Neural cell (in vitro differentiated cells): ENCODE measurements around the gene TNS2. TPM values are rescaled to one million over a fixed set of nuclear protein-coding genes. Genes with fewer than 3 reads are reported as not detected.

Experiments used
- H2AFZ ChIP-seq: fragments of 200-600, 300-800 bp; sonication (generic), shearing (Covaris generic); 2 replicates; pipeline ENCODE4 v1.6.0; 2014; ENCODE audit warnings: low read depth, mild to moderate bottlenecking, antibody characterized with exemption, low read length, moderate library complexity
- H3F3A ChIP-seq: fragments of 200-600 bp; shearing (Covaris generic); 2 replicates; pipeline ENCODE4 v1.6.1; 2016; ENCODE audit warnings: mild to moderate bottlenecking, moderate library complexity, mixed read lengths, antibody characterized with exemption, low read length; ENCODE audit not compliant: insufficient read depth, poor library complexity, severe bottlenecking
- H3K27ac ChIP-seq: fragments of 200-600, 300-800 bp; sonication (generic), shearing (Covaris generic); 2 replicates; pipeline ENCODE4 v1.5.1; 2014; ENCODE audit warnings: mild to moderate bottlenecking, low read length, moderate library complexity
- H3K27me3 ChIP-seq: fragments of 300-800, 200-600 bp; sonication (generic), shearing (Covaris generic); 2 replicates; pipeline ENCODE4 v1.6.0; 2014; ENCODE audit warnings: mild to moderate bottlenecking, low read depth, low read length, moderate library complexity; ENCODE audit not compliant: insufficient read depth
- H3K36me3 ChIP-seq: fragments of 300-800, 200-600 bp; sonication (generic), shearing (Covaris generic); 2 replicates; pipeline ENCODE4 v1.5.1; 2014; ENCODE audit warnings: mild to moderate bottlenecking, antibody characterized with exemption, low read length, moderate library complexity; ENCODE audit not compliant: insufficient read depth
- H3K4me2 ChIP-seq: fragments of 300-800, 200-600 bp; sonication (generic), shearing (Covaris generic); 2 replicates; pipeline ENCODE4 v1.6.0; 2014; ENCODE audit warnings: mild to moderate bottlenecking, low read length
- H3K4me3 ChIP-seq: fragments of 300-800, 200-600 bp; sonication (generic), shearing (Covaris generic); 2 replicates; pipeline ENCODE4 v1.5.1; 2014; ENCODE audit warnings: mild to moderate bottlenecking, low read length, moderate library complexity
- H3K79me2 ChIP-seq: fragments of 200-600 bp; shearing (Covaris generic); replicated peaks from 2 replicates; pipeline ENCODE4 v1.6.0; 2014; ENCODE audit warnings: mild to moderate bottlenecking, low read length, moderate library complexity; ENCODE audit not compliant: insufficient read depth
- H3K9ac ChIP-seq: fragments of 300-800, 200-600 bp; sonication (generic), shearing (Covaris generic); 2 replicates; pipeline ENCODE4 v1.6.1; 2016; ENCODE audit warnings: mild to moderate bottlenecking, low read length, mixed read lengths
- H3K9me2 ChIP-seq: fragments of 200-600 bp; shearing (Covaris generic); 2 replicates; pipeline ENCODE4 v1.6.1; 2016; ENCODE audit warnings: mild to moderate bottlenecking, low read length, mixed read lengths; ENCODE audit not compliant: insufficient read depth
- H3K9me3 ChIP-seq: fragments of 200-600, 300-800 bp; sonication (generic), shearing (Covaris generic); 2 replicates; pipeline ENCODE4 v1.6.1; 2016; ENCODE audit warnings: mild to moderate bottlenecking, mixed run types, low read length, moderate library complexity, mixed read lengths
- H4K20me1 ChIP-seq: fragments of 200-600 bp; shearing (Covaris generic); 2 replicates; pipeline ENCODE4 v1.6.1; 2016; ENCODE audit warnings: mild to moderate bottlenecking, mixed run types; ENCODE audit not compliant: insufficient read depth
- EP300 ChIP-seq: fragments of 450-650 bp; conservative IDR thresholded peaks from 2 replicates; pipeline ENCODE4 v1.6.1; 2014; ENCODE audit warnings: antibody characterized with exemption, mild to moderate bottlenecking, moderate library complexity; ENCODE audit not compliant: poor library complexity, severe bottlenecking
- EZH2 ChIP-seq: fragments of 200-600, 300-800 bp; shearing (Covaris generic), sonication (generic); IDR thresholded peaks from 2 replicates; pipeline ENCODE4 v1.6.1; 2014; ENCODE audit warnings: antibody characterized with exemption, low read length, borderline replicate concordance, mild to moderate bottlenecking; ENCODE audit not compliant: insufficient read depth, poor library complexity, severe bottlenecking
- MXI1 ChIP-seq: fragments of 450-650 bp; conservative IDR thresholded peaks from 2 replicates; pipeline ENCODE4 v1.6.1; 2014; ENCODE audit warnings: antibody characterized with exemption, mild to moderate bottlenecking; ENCODE audit not compliant: poor library complexity, severe bottlenecking
- POLR2AphosphoS5 ChIP-seq: IDR thresholded peaks from 2 replicates; pipeline ENCODE4 v1.6.1; 2012
- RAD21 ChIP-seq: fragments of 450-650 bp; conservative IDR thresholded peaks from 2 replicates; pipeline ENCODE4 v1.6.1; 2014; ENCODE audit warnings: antibody characterized with exemption, mild to moderate bottlenecking, moderate library complexity
- SMC3 ChIP-seq: fragments of 450-650 bp; conservative IDR thresholded peaks from 2 replicates; pipeline ENCODE4 v1.6.1; 2014; ENCODE audit warnings: antibody characterized with exemption, mild to moderate bottlenecking, moderate library complexity; ENCODE audit not compliant: poor library complexity
- TAF1 ChIP-seq: IDR thresholded peaks from 2 replicates; pipeline ENCODE4 v1.6.1; 2012; ENCODE audit warnings: low read depth
- polyA plus RNA-seq: library from polyadenylated mRNA; depleted of rRNA; stranded (reverse); fragments of >200 nt; gene quantifications from 2 replicates; pipeline ENCODE4 v1.2.3, GENCODE V29; 2014
- TF ChIP-seq, protein P1 (sequence below): IDR thresholded peaks from 2 replicates; pipeline ENCODE4 v1.6.1; 2012; ENCODE audit warnings: borderline replicate concordance
- TF ChIP-seq, protein P2 (sequence below): fragments of 450-650 bp; IDR thresholded peaks from 2 replicates; pipeline ENCODE4 v1.5.1; 2014; ENCODE audit warnings: antibody characterized with exemption, mild to moderate bottlenecking, moderate library complexity; ENCODE audit not compliant: poor library complexity, severe bottlenecking

TNS2 gene
- polyA plus RNA-seq, 1 donor from 2014 or later, result 4.2 TPM

DNA sequence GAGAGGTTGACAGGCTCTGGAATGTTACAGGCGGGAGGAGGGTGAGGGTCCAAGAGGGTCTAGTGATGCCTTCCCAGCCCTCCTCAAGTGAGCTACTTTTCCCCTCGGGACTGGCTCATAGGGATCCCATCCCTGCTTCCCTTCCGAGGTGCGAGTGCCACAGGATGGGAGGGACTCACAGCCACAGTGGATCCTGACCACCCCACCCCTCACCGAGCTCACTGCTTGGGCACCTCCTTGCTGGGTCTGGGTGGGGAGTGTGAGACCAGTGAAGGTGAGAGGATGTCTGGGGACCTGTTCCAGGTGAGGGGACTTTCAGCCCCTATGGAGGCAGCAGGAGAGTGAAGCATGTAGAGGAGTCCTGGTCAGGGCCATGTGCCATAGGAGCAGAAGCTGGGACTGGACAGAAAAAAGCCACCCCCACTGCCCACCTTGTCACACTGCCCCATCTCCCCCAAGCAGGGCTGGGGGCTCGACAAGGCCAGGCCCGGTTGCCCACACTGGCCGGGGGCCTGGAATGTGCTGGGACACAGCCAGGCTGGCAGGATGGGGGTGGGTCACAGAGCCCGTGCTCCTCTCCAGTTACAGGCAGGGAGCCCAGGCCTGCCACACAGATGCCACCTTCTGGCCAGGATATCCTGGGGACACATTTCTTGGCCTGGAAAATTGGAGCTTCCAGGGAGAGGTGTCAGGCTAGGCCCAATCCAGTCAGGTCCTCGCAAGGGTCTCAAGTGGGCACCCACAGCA, 1.7 kb upstream of the TNS2 start:
- no peaks in the 10 kb centered on the region for H3K9me2 ChIP-seq
- H3K9ac ChIP-seq, result peak overlapping the region; percentile 62
- no peaks in the 10 kb centered on the region for H3K9me3 ChIP-seq
- H2AFZ ChIP-seq, result no peak overlapping the region
- no peak overlapping the region for H3K4me2 ChIP-seq
- H3K4me3 ChIP-seq, result peak overlapping the region; percentile 60
- H3K79me2 ChIP-seq, result no peaks in the 10 kb centered on the region
- no peaks in the 10 kb centered on the region for H3F3A ChIP-seq
- TF ChIP-seq MXI1 (no peak), RAD21 (no peak), POLR2AphosphoS5 (no peak), EZH2 (no peak), EP300 (no peak), TAF1 (no peak), SMC3 (no peak)
- TF ChIP-seq, protein P1, sequence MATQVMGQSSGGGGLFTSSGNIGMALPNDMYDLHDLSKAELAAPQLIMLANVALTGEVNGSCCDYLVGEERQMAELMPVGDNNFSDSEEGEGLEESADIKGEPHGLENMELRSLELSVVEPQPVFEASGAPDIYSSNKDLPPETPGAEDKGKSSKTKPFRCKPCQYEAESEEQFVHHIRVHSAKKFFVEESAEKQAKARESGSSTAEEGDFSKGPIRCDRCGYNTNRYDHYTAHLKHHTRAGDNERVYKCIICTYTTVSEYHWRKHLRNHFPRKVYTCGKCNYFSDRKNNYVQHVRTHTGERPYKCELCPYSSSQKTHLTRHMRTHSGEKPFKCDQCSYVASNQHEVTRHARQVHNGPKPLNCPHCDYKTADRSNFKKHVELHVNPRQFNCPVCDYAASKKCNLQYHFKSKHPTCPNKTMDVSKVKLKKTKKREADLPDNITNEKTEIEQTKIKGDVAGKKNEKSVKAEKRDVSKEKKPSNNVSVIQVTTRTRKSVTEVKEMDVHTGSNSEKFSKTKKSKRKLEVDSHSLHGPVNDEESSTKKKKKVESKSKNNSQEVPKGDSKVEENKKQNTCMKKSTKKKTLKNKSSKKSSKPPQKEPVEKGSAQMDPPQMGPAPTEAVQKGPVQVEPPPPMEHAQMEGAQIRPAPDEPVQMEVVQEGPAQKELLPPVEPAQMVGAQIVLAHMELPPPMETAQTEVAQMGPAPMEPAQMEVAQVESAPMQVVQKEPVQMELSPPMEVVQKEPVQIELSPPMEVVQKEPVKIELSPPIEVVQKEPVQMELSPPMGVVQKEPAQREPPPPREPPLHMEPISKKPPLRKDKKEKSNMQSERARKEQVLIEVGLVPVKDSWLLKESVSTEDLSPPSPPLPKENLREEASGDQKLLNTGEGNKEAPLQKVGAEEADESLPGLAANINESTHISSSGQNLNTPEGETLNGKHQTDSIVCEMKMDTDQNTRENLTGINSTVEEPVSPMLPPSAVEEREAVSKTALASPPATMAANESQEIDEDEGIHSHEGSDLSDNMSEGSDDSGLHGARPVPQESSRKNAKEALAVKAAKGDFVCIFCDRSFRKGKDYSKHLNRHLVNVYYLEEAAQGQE, result no peak
- TF ChIP-seq, protein P2, sequence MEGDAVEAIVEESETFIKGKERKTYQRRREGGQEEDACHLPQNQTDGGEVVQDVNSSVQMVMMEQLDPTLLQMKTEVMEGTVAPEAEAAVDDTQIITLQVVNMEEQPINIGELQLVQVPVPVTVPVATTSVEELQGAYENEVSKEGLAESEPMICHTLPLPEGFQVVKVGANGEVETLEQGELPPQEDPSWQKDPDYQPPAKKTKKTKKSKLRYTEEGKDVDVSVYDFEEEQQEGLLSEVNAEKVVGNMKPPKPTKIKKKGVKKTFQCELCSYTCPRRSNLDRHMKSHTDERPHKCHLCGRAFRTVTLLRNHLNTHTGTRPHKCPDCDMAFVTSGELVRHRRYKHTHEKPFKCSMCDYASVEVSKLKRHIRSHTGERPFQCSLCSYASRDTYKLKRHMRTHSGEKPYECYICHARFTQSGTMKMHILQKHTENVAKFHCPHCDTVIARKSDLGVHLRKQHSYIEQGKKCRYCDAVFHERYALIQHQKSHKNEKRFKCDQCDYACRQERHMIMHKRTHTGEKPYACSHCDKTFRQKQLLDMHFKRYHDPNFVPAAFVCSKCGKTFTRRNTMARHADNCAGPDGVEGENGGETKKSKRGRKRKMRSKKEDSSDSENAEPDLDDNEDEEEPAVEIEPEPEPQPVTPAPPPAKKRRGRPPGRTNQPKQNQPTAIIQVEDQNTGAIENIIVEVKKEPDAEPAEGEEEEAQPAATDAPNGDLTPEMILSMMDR, result no peak
- H3K27me3 ChIP-seq, result no peaks in the 10 kb centered on the region
- H3K36me3 ChIP-seq, result no peaks in the 10 kb centered on the region
- H3K27ac ChIP-seq, result no peak overlapping the region
- no peaks in the 10 kb centered on the region for H4K20me1 ChIP-seq

DNA sequence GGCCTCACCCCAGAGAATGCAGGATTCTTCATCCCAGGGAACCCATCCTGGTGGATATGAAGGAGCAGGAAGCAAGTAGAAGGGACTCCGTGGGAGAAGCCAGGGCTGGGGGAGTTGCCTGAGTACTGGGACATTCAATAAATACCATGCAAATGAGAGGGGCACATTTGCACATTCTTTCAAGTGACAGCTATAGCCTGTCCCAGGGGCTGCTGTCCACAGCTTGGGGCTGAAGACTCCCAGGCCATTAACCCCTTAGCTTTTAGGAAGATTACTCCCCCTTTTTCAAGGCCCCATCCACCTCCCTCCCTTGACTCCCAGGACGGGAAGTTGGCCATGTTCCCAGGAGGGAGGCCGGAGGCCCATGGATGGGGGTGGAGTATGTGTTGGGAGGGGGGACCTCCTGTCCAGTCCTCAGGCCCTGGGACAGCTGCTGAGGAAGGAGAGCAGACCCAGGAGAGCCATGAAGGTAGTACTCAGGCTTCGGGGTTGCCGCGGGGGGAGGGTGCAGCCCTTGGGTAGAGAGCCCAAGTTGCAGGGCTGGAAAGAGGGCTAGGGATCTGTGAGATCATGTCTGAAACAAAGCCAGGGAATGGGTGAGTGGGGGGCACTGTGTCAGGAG, 974 bp upstream of the TNS2 start:
- Histone ChIP-seq H3K9ac (no peak overlapping the region), H3K9me3 (no peaks in the 10 kb centered on the region), H3F3A (no peaks in the 10 kb centered on the region), H3K4me3 (no peak overlapping the region), H2AFZ (no peak overlapping the region), H3K9me2 (no peaks in the 10 kb centered on the region), H3K27ac (no peak overlapping the region), H4K20me1 (no peaks in the 10 kb centered on the region), H3K4me2 (no peak overlapping the region), H3K36me3 (no peaks in the 10 kb centered on the region), H3K27me3 (no peaks in the 10 kb centered on the region), H3K79me2 (no peaks in the 10 kb centered on the region)
- no peak for TF ChIP-seq TAF1
- TF ChIP-seq POLR2AphosphoS5, result no peak
